ENCODE results near the gene PARP2.

The PARP2 gene

GRCh38 chr14:20314026-20314425, 29.4 kb upstream of the PARP2 start:
- no peak for DNase-seq (ENCODE audit: low read depth)
- no peak overlapping the region for H3K4me3 ChIP-seq (ENCODE audit: control insufficient read depth, low read depth, low read length)
- TF ChIP-seq, protein P1, sequence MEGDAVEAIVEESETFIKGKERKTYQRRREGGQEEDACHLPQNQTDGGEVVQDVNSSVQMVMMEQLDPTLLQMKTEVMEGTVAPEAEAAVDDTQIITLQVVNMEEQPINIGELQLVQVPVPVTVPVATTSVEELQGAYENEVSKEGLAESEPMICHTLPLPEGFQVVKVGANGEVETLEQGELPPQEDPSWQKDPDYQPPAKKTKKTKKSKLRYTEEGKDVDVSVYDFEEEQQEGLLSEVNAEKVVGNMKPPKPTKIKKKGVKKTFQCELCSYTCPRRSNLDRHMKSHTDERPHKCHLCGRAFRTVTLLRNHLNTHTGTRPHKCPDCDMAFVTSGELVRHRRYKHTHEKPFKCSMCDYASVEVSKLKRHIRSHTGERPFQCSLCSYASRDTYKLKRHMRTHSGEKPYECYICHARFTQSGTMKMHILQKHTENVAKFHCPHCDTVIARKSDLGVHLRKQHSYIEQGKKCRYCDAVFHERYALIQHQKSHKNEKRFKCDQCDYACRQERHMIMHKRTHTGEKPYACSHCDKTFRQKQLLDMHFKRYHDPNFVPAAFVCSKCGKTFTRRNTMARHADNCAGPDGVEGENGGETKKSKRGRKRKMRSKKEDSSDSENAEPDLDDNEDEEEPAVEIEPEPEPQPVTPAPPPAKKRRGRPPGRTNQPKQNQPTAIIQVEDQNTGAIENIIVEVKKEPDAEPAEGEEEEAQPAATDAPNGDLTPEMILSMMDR (conservative IDR thresholded peaks at IDR 0.05; ENCODE audit: control insufficient read depth, insufficient read depth, low read depth, low read length), result no peak

DNA sequence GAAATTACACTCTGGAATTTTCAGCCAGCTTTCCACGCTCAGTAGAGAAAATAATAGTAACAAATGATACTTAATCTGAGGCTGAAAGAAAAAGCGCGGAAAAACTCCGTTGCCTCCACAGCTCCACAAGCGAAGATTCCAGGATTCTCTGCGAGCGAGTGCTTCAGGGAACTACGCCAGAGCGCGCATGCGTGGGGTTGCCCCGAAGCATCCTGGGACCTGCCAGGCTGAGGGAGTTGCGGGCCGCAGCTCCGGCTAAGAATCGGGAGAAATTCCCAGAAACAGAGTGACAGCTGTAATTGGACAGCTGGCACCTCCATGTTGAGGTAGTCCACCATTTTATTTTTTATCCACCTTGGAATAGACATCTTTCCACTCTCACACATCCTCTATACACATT, 25.7 kb upstream of the PARP2 start:
- H3K4me3 ChIP-seq (ENCODE audit: control insufficient read depth, low read depth, low read length), result no peak overlapping the region
- TF ChIP-seq, protein P1 (conservative IDR thresholded peaks at IDR 0.05; ENCODE audit: control insufficient read depth, insufficient read depth, low read depth, low read length), result no peak
- DNase-seq (ENCODE audit: low read depth), result no peak

GRCh38 chr14:20327005-20327869, 16.2 kb upstream of the PARP2 start:
- H3K4me3 ChIP-seq (ENCODE audit: control insufficient read depth, low read depth, low read length), result no peak overlapping the region
- TF ChIP-seq, protein P1 (conservative IDR thresholded peaks at IDR 0.05; ENCODE audit: control insufficient read depth, insufficient read depth, low read depth, low read length), result peak; percentile 73
- DNase-seq (ENCODE audit: low read depth), result peak; percentile 83

- H3K4me3 ChIP-seq (ENCODE audit: control insufficient read depth, low read depth, low read length), result no peak overlapping the region
- DNase-seq (ENCODE audit: low read depth), result no peak
- TF ChIP-seq, protein P1 (conservative IDR thresholded peaks at IDR 0.05; ENCODE audit: control insufficient read depth, insufficient read depth, low read depth, low read length), result no peak
Measured at GRCh38 chr14:20328705-20329104, 14.7 kb upstream of the PARP2 start.

DNA sequence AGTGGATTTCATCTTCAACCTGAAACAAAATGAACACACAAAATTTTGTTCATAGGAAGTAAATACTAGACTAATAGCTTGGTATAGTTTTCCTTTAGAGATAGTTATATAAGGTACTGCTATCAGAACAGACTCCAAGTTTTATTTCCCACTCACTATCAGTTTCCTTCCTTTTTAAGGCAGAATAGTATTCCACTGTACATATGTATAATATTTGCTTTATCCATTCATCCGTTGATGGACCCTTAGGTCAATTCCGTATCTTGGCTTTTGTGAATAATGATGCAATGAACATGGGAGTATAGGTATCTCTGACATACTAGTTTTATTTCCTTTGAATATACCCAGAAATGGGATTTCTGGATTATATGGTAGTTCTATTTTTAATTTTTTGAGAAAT, 14.1 kb upstream of the PARP2 start:
- H3K4me3 ChIP-seq (ENCODE audit: control insufficient read depth, low read depth, low read length), result no peak overlapping the region
- TF ChIP-seq, protein P1 (conservative IDR thresholded peaks at IDR 0.05; ENCODE audit: control insufficient read depth, insufficient read depth, low read depth, low read length), result no peak
- no peak for DNase-seq (ENCODE audit: low read depth)

DNA sequence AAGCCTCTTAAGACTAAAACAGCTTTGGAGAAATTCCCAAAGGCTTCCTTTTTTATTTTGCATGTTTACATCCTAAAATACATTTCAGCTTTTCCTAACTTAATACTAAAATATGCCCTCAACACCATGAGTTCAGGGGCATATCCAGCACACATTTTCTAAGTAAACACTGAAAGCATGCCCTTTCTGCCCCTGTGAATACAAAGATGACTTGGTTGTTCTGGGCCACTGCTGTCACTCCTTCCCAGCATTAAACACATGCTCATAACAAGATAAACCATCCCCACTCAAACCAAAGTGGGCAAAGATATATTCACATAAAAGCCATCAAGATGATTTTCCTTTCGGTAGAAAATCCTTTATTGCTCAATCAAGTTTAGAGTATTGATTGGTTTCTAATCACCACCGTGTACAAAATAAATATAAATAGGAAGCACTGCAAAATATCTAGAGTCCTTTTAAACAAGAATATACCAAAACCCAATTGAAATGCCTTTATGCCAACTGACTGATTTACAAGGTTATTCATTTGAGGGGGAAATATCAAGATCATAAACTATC, 12.3 kb upstream of the PARP2 start:
- peak overlapping the region; percentile 16 for H3K4me3 ChIP-seq (ENCODE audit: control insufficient read depth, low read depth, low read length)
- TF ChIP-seq, protein P1 (conservative IDR thresholded peaks at IDR 0.05; ENCODE audit: control insufficient read depth, insufficient read depth, low read depth, low read length), result no peak
- no peak for DNase-seq (ENCODE audit: low read depth)

All from fibroblast of mammary gland (primary cell).